NK-92 (cell line): ENCODE measurements around the gene MAP3K10.

Source experiments
- DNase-seq: peaks from one replicate; lab custom pipeline; 2025; ENCODE audit not compliant: unreplicated experiment; lab: John Stamatoyannopoulos, UW

Gene MAP3K10

DNA sequence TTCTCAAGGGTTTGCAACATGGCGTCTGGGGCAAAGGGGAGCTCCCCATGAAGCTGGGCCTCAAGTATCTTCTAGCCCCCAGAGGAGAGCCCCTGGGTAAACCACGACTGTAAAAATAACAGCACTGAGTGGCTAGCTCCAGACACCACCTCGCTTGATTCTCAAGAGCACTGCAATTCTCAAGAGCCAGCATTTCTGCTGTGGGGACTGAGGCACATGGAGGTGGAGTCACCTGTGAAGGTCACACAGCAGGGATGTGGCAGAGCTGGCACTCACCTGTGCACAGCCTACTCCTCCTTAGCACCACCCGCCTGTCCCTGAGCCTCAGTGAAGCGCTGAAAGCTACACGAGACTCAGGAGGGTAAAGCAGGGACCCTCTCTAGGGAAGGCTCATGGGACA is 56.0 kb downstream of the MAP3K10 start:
- DNase-seq: no peak

DNA sequence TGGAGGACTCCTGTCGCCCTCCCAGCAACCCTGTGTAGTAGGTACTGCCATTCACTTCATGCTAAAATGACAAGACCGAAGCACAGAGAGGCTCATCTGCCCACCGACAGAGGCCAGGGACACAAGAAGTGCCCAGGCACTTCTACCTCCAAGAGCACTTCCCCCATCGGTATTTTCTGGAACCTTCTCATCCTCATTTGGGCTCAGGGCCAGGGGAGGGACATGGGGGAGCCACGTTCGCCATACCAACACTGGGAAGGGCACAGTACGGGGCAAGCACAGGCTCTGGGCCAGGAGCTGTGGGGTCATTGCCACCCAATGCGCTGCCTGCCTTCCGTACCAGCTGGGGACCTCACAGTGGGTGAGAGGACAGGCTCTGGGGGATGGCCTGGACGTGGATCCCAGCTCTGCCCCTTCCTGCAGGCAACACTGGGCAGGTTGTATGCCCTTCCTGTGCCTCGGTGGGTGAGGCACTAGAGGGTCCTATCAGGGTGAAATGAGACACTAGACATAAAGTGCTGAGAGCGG is 56.6 kb downstream of the MAP3K10 start:
- DNase-seq: no peak

DNA sequence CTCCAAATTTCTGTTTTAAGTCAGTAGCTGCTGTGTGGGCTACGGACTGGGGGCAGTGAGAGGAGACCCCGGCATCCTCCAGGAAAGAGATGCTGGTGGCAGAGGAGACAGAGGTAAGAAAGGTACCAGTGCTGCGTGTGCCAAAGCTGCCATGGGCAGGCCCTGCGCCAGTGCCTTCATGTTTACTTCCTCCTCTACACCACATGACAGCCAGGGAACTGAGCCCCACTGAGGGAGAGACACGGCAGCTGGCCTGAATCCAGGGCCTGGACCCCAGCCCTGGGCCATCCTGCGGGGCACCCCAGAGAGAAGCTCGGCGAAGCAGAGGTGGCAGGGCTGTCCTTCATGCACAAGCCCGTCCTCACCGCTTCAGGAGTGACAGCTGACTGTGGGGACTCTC is 58.0 kb downstream of the MAP3K10 start:
- DNase-seq: no peak

DNA sequence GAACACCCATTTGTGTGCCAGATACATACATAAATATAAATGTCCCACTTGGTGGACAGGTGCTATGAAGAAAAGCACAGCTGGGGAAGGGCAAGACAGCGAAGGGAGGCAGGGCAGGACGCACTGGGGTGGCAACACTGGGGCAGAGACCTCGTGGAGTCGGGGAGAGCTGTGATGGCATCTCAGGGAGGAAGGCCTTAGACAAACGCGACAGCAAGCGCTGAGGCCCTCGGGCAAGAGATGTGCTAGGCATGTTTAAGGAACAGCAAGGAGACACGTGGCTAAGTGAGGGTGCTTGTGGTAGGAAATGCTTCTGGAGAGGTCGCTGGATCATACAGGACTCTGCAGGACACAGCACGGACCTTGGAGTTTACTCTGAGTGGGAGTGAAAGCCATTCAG is 58.6 kb downstream of the MAP3K10 start:
- no peak for DNase-seq

DNA sequence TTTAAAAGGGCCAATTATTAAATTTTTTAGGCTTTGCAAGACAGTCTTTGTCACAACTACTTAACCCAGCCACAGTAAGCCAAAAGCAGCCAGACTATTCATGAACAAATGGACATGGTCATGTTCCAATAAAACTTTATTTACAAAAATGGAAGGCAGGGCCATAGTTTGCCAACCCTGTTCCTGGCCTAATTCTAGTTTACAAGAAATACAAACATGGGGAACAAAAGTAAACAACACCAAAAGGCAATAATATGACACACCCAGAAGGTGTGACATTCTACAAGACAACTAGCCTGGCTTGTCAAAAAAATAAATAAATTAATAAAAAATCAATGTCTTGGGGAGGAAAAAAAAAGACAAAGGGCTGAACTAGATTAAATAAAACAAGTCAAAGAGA is 60.0 kb downstream of the MAP3K10 start:
- DNase-seq: no peak

DNA sequence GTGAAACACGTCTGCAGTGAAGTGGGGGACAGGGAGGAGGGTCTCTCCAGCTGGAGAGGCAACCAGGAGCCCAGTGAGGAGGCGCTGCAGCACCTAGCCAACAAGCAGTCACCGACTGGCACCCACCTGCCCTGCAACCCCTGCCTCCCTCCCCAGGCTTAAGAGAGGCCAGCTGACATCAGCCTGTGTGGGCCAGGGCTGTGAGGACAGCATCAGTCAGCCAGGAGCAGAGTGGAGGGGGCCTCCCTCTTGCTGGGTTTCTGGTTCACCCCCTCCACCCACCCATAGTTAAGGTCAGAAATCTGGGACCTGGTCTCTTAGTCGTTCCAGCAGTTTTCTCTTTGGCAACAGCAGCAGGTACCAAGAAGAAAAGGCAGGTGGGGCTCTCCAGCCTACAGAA is 60.8 kb downstream of the MAP3K10 start:
- DNase-seq: no peak

DNA sequence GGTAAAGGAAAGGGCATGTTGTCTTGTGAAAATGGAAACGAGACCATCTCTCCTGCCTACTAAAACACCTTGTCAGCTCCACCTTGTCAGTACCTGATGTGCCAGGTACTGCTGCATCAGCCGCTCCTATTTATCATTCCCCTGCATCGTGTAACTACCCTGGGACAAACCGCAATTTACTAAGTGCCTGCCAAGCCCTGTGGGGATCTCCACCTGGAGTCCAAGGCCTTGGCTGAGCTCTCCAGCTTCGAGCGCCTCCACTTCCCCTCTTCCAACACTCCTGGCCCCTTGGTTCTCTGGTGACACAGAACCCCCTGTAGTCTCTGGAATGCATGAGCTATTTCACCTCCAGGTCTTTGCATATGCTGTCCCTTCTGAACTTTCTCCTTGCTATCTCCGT is 61.2 kb downstream of the MAP3K10 start:
- no peak for DNase-seq

DNA sequence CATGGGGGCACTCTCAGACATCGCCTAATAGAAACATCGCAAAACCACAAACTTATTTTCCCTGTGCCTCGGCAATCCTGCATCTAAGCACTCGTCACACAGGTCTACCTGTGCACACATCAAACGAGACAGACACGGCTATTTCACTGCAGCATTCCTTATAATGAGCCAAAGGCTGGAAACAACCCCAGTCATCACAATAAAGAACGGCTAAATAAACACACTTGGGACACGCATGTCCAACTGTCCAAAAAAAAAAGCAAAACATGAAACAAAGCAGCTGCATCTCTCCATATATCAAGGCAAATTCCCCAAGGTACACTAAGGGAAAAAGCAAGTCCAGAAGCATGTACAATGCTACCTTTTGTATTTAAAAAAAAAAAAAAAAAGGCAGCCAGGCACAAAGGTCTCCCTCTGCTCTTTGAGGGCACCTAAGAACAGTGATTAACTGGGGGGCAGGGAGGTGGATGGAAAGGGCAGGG is 62.4 kb downstream of the MAP3K10 start:
- no peak for DNase-seq

DNA sequence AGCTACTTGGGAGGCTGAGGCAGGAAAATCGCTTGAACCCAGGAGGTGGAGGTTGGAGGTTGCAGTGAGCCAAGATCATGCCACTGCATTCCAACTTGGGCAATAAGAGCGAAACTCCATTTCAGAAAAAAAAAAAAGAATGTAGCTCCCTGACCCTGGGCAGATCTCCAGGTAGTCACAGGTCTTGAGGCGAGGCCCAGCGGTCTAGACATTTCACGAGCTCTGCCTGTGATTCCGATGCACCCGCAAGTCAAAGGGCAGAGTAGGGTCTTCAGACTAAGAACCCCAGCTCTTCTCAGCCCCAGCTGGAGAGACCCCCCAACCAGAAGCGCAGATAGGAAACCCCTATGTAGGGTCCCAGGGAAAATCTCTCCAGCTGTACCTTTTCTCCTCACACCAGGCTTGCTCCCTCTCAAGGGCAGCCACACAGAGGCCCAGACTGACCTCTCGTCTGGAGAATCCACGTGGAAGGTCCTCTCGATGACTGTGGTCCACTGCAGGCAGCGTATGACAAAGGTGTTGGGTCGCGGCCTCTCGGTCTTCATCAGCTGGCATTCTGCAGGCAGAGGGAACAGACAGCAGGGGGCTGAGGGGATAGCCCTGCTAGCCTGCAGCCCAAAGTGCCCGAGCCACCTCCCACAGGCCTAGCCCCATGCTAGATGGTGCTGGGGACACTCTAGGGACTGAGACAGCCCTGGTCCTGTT is 63.6 kb downstream of the MAP3K10 start:
- DNase-seq: no peak

DNA sequence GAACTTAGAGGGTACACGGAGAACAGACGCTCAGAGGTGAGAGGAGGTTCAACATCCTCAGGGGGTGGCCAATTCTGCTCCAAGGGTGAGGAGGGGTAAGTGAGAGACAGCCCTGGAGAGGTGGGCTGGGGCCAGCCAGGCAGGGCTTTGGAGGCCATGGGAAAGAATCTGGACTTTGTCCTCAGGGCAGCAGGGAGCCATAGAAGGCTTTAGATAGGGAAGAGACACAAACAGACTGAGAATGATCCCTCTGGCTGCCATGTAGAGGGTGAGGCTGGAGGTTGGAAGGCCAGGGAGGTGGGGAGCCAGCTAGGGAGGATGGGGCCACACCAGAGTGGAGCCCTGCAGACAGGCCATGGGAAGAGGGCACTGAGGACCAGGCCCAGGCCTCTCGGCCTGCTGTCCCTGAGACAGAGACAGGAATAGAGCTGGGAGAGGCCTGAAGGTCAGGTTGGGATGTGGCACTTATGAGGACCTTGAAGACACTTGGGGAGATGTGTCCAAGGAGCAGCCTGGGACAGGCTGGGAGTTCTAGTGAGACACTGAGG is 64.5 kb downstream of the MAP3K10 start:
- DNase-seq: no peak

DNA sequence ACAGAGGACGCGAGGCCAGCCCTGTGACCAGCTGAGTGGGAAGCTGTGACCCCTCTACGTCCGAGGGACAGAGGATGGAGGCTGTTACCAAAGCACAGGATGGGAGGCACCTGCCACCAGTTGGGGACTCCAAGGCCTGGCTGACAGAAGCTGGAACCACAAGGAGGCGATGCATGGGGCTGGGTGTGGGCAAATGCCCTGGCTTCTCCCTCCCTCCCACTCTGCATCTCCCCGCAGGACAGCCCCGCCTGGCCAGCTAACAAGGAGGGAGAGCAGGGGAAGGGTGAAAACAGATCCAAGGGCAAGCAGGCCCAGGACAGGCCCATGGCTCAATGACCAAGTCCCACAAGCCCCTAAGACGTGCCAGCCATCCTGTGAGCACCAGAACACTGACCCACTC is 65.3 kb downstream of the MAP3K10 start:
- no peak for DNase-seq

DNA sequence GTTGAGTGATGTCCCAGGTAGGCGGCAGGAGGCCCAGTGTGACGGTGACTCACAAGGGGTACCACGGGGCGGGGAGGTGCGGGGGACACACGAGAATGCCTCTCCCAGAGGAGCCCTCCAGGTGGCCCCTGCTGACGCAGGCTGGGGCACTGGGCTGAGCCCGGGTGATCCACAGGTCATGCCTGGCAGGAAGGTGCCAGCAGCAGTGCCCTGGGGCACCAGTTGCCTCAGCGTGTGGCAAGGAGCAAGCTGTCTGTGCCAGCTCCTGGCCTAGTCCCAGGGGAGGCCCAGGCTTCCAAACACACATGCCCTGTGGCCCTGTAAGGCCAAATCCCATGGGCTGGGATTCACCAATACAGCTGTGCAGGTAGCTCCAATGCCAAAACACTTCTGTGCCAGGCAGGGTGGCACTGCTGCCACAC is 65.9 kb downstream of the MAP3K10 start:
- DNase-seq: no peak

DNA sequence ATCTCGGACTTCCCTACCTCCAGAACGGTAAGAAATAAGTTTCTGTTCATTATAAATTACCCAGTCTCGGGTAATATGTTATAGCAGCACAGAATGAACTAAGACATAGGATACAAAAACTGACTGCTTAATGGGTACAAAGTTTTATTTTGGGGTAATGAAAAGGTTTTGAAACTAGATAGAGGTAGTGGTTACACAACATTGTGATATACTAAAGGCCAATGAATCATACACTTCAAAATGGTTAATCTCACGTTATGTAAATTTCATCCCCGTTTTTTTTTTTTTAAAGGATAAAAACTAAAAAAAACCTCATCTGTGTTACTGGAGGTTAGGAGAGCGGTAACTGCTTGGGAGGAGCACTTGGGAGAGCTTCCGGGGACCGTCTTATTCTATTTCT is 70.4 kb downstream of the MAP3K10 start:
- no peak for DNase-seq

DNA sequence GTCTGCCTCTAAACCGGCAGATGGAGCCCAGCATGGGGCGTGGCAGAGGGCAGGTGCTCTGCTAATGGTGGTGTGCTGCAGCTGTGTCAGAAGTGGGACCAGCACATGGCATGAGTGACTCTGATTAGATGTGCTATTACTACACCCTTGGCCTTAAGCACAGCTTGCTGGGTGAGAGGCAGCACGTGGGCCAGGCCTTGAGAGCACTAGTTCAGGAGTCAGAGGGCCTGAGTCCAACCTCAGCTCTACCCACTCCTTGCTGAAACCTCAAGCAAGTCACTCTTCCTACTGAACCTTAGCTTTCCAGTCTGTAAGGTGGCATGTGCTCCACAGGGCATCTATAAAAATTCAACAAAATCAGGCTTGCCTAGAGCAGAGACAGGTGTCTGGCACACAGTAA is 71.2 kb downstream of the MAP3K10 start:
- DNase-seq: no peak

DNA sequence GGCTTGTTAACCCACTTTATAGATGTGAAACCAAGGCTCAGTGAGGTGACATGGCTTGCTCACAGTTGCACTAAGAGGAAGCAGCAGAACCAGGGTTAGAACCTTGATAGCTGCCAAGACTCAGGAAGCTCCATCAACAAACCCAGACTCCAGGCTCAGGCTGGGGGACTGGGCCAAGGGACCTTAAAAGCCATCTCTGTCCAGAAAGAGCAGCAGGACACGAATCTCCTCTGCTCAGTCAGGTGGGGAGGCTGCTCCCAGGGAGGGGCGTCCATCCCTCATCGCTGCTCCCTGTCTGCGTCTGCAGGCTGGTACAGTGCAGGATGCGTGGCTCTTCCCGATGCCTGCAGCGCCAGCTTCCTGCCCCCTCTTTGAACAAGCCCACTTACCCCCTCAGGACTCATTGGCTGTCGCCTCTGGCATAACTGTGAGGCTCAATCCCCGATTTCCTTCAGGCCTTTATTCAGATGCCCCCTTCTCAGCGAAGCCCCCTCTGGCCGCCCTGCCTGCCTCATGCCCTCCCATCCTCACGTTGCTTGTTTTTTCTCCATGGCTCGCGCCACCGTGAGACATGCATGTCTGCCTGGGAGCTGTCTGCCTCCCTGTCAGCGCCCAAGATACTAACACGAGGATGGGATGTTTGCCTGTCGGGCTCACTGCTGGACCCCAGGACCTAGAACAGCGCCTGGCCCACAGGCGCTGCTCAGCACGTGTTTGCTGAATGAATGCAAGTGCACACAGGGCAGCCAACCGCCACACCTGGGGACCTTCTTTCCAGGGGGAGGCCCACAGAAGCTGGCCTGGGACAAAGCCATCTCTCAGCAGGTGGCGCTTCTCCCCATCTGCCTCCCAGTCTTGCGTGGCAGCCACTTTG is 72.5 kb downstream of the MAP3K10 start:
- DNase-seq: no peak

DNA sequence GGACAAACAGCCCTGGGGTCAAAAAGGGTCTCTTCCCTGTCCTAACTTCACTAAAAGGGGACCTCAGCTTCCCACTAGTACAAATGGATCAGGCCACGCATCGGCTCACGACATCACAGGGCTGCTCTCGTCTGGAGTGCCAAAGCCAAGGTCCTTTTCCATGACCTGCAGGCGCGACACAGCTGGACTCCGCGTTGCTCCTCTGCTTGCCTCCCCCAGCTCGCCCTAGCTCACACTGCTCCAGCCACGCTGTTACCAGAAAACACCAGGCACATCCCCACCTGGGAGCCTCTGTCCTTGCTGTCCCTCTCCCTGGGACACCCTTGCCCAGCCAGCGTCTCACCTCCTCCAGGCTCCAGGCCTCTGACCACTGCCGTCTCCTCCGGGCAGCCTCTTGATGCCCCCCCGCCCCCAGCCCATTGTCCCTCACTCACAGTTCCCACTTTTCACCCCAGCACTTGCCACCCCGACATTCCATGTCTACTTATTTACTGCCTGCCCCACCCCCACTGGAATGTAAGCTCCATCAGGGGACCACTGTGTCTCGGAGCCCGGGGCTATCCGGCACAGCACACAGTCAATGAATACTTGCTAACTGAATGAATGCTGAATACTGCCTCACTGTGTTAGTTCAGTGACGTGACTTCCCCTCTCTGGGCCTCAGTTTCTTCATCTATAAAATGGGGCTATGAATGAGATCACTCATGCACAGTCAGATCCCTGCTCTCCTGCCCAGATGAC is 73.3 kb downstream of the MAP3K10 start:
- DNase-seq: no peak
